Activated CD4-positive, CD25-positive, alpha-beta regulatory T cell treated with anti-CD3 and anti-CD28 coated beads, Interleukin-2, amount 50 U/mL, for 16 hours (primary cell): Measurements from ENCODE around the gene GPC1.

Source experiments
- DNase-seq: peaks from one replicate; pipeline ENCODE4 v3.0.0-alpha.2; 2020; ENCODE audit warnings: low read depth, low spot score

Gene GPC1

DNA sequence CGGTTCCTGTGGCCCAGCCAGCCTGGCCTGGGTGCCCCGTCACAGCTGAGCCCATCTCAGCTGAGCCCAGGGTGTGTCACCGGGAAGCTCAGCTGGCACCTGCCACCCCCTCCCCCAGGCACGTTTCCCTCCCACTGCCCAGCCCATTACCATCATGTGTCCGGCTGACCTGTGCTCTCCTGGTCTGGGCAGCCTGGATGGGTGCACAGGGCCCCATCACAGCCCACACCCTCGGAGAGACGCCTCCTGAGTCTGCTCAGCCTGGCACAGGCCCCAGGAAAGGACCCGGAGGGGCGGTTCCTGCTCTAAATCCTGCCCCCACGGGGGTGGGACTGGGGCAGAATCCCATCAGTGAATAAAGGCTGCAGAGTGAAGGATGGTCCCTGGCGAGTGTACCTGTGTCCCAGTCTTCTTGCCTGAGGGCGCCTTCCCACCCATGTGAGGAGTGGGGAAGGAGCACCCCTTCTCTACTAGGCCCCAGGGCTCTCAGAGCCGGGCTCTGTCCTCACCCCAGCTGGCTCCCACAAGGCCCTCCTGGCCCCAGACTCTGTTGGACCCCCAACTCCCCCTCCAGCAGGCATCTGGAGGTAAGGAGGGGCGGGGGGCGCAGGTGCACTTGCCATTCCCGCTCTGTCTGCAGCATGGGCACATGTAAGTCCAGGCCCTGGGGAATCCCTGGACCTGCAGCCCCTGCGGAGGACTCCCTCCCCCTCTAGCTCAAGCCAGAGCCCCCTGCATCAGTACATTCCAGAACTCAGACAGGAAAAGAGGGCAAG lies 21.2 kb downstream of the GPC1 start:
- DNase-seq = no peak

DNA sequence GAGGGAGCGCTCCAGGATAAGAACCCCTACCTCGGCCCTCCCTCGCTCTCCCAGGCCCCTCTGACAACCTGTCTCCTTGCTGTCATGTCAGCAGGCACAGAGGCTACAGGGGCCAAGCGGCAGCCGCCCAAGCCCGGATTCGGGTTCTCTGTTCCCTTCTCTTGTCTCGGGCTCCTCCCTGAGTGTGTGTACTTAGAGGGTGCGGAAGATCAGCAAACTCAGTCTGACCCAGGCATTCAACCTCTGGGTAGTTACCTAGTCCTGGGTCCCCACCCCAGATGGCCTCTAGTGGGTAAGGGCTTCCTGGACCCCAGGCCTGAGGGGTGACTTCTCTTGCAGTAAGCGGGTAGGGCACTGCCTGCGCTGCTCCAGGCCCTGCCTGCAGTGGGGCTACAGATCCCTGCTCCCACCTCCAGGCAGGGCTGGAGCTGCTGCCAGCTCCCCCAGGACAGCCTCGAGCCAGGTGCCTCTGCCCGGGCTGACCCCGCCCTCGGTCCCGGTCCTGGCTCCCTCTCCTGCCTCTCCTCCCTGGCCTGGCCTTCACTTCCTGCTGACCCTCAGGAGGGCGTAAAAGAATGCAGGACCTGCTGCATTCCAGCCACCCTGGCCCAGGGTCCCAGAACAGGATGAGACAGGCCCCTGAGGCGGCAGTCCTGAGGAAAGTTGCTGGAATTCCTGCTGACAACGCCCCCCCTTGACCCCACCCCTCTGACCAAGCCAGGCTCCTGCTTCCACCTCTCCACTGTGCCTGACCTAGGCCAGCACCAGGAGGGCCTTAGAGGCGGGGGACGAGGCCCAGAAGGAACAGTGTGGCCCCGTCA lies 22.0 kb downstream of the GPC1 start:
- no peak for DNase-seq

DNA sequence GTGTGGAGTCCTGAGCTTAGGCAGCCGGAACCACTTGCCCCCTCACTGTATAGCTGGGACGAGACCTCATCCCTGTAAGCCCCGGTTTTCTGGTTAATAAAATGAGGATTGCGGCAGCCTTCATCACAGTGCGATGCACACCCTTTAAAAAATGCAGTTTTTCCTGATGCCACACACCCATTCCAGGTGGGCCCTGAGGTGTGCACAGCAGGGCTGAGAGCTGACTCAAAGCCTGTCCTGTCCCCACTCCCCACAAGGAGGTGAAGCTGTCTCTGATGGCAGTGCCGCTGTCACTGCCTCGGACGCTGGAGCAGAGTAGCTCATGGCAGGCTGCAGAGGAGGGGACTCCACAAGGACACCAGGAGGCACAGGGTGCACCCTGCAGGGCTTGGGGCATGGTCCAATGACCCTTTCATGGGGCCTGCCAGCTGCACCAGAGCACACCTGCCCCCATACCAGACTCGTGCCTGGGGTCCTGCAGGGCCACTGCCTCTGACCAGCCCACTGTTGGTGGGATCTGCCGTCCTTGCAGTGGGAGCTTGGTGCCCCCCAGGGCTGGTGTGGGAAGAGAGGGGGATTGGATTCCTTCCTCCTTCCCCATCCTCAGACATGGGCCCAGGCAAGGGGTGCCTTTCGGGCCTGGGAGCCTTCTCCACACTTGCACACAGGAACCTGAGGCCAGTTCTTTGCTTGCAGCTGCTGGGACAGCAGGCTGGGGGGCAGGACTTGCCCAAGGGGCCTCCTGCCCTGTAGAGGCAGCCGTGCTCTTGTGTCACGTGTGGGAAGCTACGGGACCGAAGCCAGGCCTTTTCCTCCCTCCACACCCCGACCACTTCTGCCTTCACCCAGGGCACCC lies 22.8 kb downstream of the GPC1 start:
- DNase-seq = no peak

DNA sequence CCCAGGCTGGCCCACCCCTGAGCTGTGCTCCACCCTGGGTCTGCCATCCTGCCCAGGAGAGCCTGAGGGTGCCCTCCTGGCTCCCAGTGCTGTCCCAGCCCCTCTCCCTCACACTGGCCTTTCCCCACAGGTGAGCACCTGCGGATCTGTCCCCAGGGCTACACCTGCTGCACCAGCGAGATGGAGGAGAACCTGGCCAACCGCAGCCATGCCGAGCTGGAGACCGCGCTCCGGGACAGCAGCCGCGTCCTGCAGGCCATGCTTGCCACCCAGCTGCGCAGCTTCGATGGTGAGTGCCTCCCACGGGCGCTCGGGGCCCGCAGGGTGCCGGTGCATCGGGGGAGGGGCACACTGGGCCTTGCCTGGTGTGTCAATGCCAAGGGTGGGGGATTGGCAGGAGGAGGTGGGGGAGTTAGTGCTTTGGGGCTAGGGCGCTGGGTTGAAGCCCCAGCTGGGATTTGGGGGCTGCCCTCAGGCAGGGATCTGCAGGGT lies 23.5 kb downstream of the GPC1 start:
- DNase-seq = no peak

DNA sequence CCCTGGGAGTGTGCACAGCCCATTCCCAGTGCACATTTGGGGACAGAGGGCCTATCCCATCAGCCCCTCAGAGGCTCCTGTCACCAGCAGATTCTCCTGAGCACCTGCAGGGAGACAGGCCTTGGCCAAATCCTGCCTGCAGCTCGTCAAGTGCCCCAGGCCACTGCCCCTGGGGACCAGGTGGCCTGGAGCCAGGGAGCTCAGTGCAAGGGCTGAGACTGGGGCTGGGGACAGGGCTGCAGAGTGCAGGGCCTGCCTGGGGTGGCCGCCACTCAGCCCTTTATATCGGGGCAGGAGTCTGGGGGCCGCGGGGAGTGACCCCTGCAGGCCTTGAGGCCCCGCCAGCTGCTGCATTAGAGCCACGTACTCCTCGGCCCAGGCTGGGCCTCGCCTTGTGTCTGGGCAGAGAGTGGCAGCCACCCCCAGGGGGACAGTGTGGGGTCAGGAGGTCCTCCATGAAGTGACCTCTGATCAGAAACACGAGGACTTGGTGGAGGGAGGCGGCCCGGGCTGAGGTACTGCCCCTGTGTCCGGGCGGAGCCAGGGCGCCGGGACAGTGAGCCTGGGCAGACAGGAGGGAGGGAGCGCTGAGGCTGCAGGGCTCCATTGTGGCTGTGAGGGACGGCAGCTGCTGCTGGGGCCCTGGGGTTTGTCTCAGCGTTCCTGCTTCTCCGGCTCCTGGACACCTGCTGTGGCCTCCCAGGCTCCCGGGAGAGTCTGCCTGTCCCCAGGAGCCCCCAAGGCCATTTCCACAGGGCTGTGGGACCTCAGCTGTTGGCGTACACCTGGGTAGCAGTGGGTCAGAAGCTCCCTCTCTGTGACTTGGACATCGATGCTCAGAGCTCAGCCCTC lies 24.2 kb downstream of the GPC1 start:
- DNase-seq = no peak

DNA sequence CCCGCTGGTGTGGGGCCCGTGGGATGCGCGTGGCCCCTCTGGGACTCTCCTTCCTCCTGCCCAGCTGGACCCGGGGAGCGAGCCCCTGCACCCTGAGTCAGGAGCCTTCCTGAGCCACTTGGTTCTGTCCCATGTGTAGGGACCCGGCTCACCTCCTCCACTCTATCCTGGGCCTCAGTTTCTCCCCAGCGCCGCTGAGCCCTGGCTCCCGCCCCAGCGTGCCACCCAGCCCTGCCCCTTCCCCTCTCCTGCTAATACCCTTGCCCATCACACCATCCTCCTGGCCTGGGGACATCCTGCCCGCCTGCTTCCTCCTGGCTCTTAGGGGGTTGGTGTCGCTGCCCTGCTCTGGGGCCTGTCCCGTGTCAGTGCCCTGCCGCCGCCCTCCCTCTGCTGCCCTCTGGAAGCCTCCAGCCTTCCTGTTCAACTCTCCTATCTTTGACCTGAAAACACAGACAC lies 24.8 kb downstream of the GPC1 start:
- DNase-seq = no peak

DNA sequence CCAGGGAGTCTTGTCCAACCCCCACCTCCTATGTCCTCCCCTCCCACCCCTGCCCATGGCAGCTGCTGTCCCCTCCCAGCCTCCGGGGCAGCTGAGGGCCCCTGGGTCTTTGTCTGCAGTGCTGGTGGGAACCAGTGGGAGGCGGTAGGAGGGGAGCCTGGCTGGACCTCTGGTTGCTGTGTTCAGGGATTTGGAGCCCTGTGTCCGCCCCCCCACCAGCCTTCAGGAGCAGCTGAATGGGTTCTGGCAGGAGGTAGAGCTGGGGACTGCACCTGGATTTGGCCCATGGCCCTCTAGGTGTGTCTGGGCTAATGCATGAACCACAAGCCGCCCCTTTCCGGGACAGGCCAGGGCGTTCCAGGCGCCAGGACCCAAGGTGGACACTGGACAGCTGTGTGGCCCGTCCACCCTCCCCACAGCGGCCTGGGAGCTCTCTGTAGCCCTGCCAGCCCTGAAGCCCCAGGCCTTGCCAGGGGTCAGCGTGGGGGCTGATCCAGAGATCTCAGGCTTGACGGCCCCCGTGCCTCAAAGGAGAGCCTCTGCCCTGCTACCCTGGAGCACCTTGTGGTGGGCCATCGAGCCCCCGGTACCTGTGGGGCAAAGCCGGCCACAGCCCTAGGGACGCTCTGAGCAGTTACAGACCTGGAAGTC lies 25.4 kb downstream of the GPC1 start:
- no peak for DNase-seq

DNA sequence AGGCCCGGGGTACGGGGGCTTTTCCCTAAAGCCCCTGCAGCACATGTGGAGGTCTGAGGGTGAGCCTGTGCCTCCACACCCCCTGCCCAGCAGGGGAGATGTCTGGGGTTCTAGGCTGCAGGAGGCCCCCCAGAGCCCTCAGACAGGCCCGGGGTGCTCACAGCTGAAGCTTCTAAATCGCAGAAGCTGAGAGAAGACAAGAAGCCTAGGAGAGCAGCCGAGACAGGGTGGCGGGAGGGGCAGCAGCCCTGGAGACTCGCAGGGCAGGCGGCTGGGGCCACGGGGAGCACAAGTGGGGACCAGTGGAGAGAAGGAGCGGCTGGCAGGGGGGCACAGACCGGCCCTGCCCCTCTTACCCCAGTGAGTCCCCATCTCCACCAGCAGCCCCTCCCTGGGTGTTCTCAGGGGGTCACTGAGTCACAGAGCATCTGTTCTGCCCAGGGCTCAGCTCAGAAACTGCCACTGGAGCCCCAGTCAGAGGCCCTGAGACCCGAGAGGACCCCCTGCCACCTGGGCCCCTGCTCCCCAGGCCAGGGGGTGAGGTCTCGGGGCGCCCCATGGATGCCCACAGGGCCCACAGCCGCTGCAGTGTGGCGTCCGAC lies 26.1 kb downstream of the GPC1 start:
- no peak for DNase-seq

DNA sequence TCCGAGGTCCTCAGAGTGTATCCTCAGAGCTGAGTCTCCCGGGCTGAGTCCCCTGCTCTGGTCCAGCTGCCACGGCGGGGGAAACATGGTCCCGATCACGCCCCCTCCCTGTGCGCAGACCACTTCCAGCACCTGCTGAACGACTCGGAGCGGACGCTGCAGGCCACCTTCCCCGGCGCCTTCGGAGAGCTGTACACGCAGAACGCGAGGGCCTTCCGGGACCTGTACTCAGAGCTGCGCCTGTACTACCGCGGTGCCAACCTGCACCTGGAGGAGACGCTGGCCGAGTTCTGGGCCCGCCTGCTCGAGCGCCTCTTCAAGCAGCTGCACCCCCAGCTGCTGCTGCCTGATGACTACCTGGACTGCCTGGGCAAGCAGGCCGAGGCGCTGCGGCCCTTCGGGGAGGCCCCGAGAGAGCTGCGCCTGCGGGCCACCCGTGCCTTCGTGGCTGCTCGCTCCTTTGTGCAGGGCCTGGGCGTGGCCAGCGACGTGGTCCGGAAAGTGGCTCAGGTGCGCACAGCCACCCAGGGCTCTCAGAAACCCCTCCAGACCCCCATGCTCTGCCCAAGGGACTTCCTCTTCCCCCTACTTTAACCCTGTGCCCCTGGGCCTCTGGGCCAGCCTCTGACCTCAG lies 26.7 kb downstream of the GPC1 start:
- DNase-seq = no peak

DNA sequence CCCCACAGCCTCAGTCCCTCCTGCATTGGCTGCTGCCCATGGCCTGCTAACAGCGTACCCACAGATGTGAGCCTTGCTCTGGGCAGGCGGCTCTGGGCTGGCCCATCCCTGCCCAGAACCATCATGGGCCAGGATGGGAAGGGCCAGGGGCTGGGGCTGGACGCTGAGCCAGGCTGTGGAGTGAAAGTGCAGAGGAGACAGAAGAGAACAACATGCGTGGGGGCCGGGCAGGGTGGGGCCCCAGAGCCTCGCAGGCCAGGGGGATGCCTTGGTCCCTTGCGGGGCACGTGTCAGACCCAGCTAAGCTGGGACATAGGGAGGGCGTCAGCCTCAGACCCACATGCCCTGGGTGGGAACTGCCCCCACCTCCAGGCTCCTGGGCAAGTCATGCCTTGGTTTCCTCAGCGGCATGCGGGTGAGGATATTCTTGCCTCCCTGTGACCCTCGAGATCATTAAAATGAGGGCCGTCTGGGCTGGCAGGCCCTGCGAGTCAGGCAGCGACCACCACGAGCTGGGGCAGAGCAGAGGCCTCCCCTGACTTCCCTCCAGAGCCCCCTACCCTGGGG lies 27.3 kb downstream of the GPC1 start:
- no peak for DNase-seq

DNA sequence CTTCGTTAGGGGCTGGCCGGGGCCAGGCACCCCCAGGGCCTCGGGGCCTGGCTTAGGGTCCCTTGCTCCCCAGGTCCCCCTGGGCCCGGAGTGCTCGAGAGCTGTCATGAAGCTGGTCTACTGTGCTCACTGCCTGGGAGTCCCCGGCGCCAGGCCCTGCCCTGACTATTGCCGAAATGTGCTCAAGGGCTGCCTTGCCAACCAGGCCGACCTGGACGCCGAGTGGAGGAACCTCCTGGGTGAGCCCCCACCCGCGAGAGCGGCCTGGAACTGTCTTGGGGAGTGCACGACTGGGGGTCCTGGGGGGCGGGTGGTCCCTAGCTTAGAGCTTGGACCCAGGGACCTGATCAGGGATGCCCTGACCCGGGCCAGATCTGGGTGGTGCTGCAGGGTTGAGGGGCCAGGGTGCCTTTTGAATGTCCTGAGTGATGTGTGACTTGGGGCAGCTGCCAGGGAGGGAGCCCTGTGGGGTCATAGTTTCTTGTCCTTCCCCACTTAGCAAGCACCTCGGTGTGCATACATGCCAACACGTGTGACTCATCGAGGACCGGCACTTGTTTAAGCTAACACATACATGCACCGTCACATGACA lies 27.9 kb downstream of the GPC1 start:
- DNase-seq = no peak

DNA sequence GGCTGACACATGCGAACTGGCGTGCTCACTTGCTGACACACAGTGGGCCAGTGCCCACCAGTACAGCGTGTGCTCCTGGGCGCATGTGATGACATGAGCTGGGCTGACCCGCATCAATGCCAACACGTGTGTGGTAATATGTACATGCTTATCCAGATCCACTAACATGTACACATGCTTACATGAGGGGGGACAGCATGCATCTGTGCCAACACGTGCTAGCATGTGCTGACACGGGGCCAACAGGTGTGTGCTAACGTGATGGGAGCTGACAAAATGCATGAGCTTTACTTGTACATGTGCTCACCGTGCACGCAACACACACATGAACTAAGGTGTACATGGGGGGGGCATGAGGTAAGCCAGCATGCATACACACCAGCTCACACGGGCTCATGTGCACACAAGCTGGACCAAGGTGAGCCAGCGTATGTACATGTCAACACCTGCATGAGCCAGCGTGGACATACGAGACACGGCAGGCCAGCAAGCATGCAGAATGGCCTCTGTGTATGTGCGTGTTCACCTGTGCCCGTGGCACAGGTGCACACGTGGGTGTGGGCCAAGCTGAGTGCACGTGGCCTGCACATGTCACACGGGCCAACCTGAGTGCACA lies 28.5 kb downstream of the GPC1 start:
- DNase-seq = no peak

DNA sequence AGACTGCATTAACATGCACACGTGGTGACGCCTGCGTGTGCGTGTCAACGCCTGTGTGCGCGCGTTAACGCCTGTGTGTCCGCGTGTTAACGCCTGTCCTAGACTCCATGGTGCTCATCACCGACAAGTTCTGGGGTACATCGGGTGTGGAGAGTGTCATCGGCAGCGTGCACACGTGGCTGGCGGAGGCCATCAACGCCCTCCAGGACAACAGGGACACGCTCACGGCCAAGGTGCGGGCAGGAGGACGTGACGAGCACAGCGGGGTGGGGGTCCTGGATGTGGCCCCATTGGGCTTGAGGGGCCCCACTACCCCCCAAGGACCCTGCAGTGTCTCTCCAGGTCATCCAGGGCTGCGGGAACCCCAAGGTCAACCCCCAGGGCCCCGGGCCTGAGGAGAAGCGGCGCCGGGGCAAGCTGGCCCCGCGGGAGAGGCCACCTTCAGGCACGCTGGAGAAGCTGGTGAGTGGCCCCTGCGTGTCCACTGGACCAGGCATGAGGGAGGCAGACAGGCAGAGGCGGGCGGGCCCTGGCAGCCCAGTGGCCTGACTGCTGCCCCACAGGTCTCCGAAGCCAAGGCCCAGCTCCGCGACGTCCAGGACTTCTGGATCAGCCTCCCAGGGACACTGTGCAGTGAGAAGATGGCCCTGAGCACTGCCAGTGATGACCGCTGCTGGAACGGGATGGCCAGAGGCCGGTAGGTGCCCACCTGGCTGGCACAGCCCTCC lies 29.2 kb downstream of the GPC1 start:
- no peak for DNase-seq

DNA sequence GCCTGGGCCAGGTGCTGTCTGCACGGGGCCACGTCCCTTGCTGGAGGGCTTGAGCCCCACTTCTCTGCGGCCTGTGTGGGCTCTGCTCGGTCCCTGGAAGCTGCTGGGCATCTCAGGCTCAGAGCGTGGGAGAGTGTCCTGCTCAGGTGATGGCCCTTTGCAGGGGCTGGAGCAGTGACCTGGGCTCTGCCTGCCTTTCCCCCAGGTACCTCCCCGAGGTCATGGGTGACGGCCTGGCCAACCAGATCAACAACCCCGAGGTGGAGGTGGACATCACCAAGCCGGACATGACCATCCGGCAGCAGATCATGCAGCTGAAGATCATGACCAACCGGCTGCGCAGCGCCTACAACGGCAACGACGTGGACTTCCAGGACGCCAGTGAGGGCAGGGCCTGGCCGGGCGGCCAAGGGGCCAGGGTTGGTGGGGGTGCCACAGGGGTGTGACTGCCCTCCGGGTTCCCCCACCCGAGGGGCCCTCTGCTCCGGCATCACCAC lies 29.9 kb downstream of the GPC1 start:
- DNase-seq = no peak

DNA sequence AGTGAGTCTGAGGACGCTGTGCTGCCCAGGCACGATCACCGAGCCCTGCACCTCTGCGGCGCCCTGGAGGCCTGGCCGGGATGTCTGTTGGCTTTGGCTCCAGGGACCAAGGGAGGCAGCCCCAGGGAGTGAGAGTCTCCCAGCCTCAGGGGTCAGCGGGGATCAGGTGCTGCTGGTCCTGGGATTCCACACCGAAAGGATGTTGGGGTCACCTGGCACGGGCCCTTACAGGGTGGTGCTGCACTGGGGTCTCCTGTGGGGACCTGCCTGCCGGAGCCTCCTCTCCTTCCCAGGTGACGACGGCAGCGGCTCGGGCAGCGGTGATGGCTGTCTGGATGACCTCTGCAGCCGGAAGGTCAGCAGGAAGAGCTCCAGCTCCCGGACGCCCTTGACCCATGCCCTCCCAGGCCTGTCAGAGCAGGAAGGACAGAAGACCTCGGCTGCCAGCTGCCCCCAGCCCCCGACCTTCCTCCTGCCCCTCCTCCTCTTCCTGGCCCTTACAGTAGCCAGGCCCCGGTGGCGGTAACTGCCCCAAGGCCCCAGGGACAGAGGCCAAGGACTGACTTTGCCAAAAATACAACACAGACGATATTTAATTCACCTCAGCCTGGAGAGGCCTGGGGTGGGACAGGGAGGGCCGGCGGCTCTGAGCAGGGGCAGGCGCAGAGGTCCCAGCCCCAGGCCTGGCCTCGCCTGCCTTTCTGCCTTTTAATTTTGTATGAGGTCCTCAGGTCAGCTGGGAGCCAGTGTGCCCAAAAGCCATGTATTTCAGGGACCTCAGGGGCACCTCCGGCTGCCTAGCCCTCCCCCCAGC lies 30.5 kb downstream of the GPC1 start:
- no peak for DNase-seq

DNA sequence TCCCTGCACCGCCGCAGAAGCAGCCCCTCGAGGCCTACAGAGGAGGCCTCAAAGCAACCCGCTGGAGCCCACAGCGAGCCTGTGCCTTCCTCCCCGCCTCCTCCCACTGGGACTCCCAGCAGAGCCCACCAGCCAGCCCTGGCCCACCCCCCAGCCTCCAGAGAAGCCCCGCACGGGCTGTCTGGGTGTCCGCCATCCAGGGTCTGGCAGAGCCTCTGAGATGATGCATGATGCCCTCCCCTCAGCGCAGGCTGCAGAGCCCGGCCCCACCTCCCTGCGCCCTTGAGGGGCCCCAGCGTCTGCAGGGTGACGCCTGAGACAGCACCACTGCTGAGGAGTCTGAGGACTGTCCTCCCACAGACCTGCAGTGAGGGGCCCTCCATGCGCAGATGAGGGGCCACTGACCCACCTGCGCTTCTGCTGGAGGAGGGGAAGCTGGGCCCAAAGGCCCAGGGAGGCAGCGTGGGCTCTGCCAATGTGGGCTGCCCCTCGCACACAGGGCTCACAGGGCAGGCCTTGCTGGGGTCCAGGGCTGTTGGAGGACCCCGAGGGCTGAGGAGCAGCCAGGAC lies 31.2 kb downstream of the GPC1 start:
- DNase-seq = no peak
